ENCODE results near the gene BMPR1A. TPM values are rescaled to one million over a fixed set of nuclear protein-coding genes. Genes with fewer than 3 reads are reported as not detected.

The BMPR1A gene
- total RNA-seq, 1 experiment from 2014 or later, result 63.2 TPM

GRCh38 chr10:86707505-86707904 lies 48.9 kb upstream of the BMPR1A start:
- CTCF ChIA-PET, result no interaction called here
- BruUV-seq (replicated peaks), result no TSS peak
- no peaks in the 10 kb centered on the region for H3K27me3 ChIP-seq (replicated peaks; ENCODE audit: control insufficient read depth, insufficient read depth, low read length)
- TF ChIP-seq, protein P1, sequence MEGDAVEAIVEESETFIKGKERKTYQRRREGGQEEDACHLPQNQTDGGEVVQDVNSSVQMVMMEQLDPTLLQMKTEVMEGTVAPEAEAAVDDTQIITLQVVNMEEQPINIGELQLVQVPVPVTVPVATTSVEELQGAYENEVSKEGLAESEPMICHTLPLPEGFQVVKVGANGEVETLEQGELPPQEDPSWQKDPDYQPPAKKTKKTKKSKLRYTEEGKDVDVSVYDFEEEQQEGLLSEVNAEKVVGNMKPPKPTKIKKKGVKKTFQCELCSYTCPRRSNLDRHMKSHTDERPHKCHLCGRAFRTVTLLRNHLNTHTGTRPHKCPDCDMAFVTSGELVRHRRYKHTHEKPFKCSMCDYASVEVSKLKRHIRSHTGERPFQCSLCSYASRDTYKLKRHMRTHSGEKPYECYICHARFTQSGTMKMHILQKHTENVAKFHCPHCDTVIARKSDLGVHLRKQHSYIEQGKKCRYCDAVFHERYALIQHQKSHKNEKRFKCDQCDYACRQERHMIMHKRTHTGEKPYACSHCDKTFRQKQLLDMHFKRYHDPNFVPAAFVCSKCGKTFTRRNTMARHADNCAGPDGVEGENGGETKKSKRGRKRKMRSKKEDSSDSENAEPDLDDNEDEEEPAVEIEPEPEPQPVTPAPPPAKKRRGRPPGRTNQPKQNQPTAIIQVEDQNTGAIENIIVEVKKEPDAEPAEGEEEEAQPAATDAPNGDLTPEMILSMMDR (IDR thresholded peaks at IDR 0.05; ENCODE audit: insufficient read depth in 1 of 2, low read depth in 1 of 2, low read length in 1 of 2, severe bottlenecking in 1 of 2, unreplicated experiment in 1 of 2), result no peak
- POLR2A ChIA-PET, result no interaction called here
- Mint-ChIP-seq H3K4me1 (ENCODE audit: low read depth, unreplicated experiment) (peaks cover 7% of the 10 kb centered on the region), H3K9me3 (ENCODE audit: unreplicated experiment) (no peaks in the 10 kb centered on the region), H3K27ac (ENCODE audit: unreplicated experiment) (no peak overlapping the region), H3K36me3 (ENCODE audit: insufficient read depth, unreplicated experiment) (no peaks in the 10 kb centered on the region), H3K27me3 (ENCODE audit: insufficient read depth, unreplicated experiment) (no peaks in the 10 kb centered on the region), H3K4me3 (ENCODE audit: unreplicated experiment) (no peak overlapping the region)
- H3K4me1 ChIP-seq, result peaks cover 10% of the 10 kb centered on the region
- intact Hi-C loops (cut with micrococcal nuclease; ENCODE audit: unreplicated experiment), result no loop called here
- no peak for DNase-seq
- H3K36me3 ChIP-seq (ENCODE audit: control insufficient read depth, insufficient read depth, low read length), result no peaks in the 10 kb centered on the region
- H3K4me3 ChIP-seq (ENCODE audit: low read depth, low read length), result no peak overlapping the region
- no peaks in the 10 kb centered on the region for H3K9me3 ChIP-seq

GRCh38 chr10:86708068-86708782 lies 48.2 kb upstream of the BMPR1A start:
- BruUV-seq (replicated peaks), result no TSS peak

GRCh38 chr10:86708783-86709380 lies 47.5 kb upstream of the BMPR1A start:
- POLR2A ChIA-PET, result no interaction called here
- peaks cover 7% of the 10 kb centered on the region for H3K4me1 Mint-ChIP-seq (ENCODE audit: low read depth, unreplicated experiment)

More at GRCh38 chr10:86708068-86708782, 48.2 kb upstream of the BMPR1A start:
- H3K9me3 Mint-ChIP-seq (ENCODE audit: unreplicated experiment), result no peaks in the 10 kb centered on the region
- Histone ChIP-seq H3K9me3 (no peaks in the 10 kb centered on the region), H3K4me3 (ENCODE audit: low read depth, low read length) (no peak overlapping the region), H3K27me3 (replicated peaks; ENCODE audit: control insufficient read depth, insufficient read depth, low read length) (no peaks in the 10 kb centered on the region), H3K36me3 (ENCODE audit: control insufficient read depth, insufficient read depth, low read length) (no peaks in the 10 kb centered on the region), H3K4me1 (peaks cover 11% of the 10 kb centered on the region)
- TF ChIP-seq, protein P1 (IDR thresholded peaks at IDR 0.05; ENCODE audit: insufficient read depth in 1 of 2, low read depth in 1 of 2, low read length in 1 of 2, severe bottlenecking in 1 of 2, unreplicated experiment in 1 of 2), result no peak
- H3K36me3 Mint-ChIP-seq (ENCODE audit: insufficient read depth, unreplicated experiment), result no peaks in the 10 kb centered on the region
- ChIA-PET POLR2A (no interaction called here), CTCF (interaction anchor here (1.5 kb wide), 1 partner anchor 49 kb away, joined by 4 read pairs; no protein-coding TSS in a partner anchor)
- H3K4me3 Mint-ChIP-seq (ENCODE audit: unreplicated experiment), result no peak overlapping the region
- intact Hi-C loops (cut with micrococcal nuclease; ENCODE audit: unreplicated experiment), result no loop called here
- no peaks in the 10 kb centered on the region for H3K27me3 Mint-ChIP-seq (ENCODE audit: insufficient read depth, unreplicated experiment)
- H3K4me1 Mint-ChIP-seq (ENCODE audit: low read depth, unreplicated experiment), result peaks cover 7% of the 10 kb centered on the region
- no peak for DNase-seq
- H3K27ac Mint-ChIP-seq (ENCODE audit: unreplicated experiment), result no peak overlapping the region

More at GRCh38 chr10:86708783-86709380, 47.5 kb upstream of the BMPR1A start:
- no TSS peak for BruUV-seq (replicated peaks)
- Histone ChIP-seq H3K4me3 (ENCODE audit: low read depth, low read length) (no peak overlapping the region), H3K27me3 (replicated peaks; ENCODE audit: control insufficient read depth, insufficient read depth, low read length) (no peaks in the 10 kb centered on the region), H3K9me3 (no peaks in the 10 kb centered on the region), H3K4me1 (peaks cover 11% of the 10 kb centered on the region), H3K36me3 (ENCODE audit: control insufficient read depth, insufficient read depth, low read length) (no peaks in the 10 kb centered on the region)
- H3K36me3 Mint-ChIP-seq (ENCODE audit: insufficient read depth, unreplicated experiment), result no peaks in the 10 kb centered on the region
- H3K9me3 Mint-ChIP-seq (ENCODE audit: unreplicated experiment), result no peaks in the 10 kb centered on the region
- CTCF ChIA-PET, result interaction anchor here (1.5 kb wide), 1 partner anchor 49 kb away, joined by 4 read pairs; no protein-coding TSS in a partner anchor
- TF ChIP-seq, protein P1 (IDR thresholded peaks at IDR 0.05; ENCODE audit: insufficient read depth in 1 of 2, low read depth in 1 of 2, low read length in 1 of 2, severe bottlenecking in 1 of 2, unreplicated experiment in 1 of 2), result no peak
- H3K27me3 Mint-ChIP-seq (ENCODE audit: insufficient read depth, unreplicated experiment), result no peaks in the 10 kb centered on the region
- intact Hi-C loops (cut with micrococcal nuclease; ENCODE audit: unreplicated experiment), result no loop called here
- H3K4me3 Mint-ChIP-seq (ENCODE audit: unreplicated experiment), result no peak overlapping the region
- H3K27ac Mint-ChIP-seq (ENCODE audit: unreplicated experiment), result no peak overlapping the region
- DNase-seq, result no peak

Data from Caco-2 (cell line).